Naive thymus-derived CD4-positive, alpha-beta T cell (primary cell): Measurements from ENCODE around the gene UBE2D4. TPM values are rescaled to one million over a fixed set of nuclear protein-coding genes. Genes with fewer than 3 reads are reported as not detected.

Experiments used
- ATAC-seq: fragments of 150-1000 bp; cut with Tn5 transposase; 2 replicates; pipeline ENCODE4 v1.10.0; 2021; ENCODE audit warnings: mild to moderate bottlenecking, moderate library complexity
- CTCF ChIA-PET: fragments of 350-600 bp; sonication (Branson Sonifier 250); formaldehyde crosslinking; loops from one replicate; lab custom pipeline; 2021; ENCODE audit warnings: antibody characterized with exemption; lab: Charles Lee
- POLR2A ChIA-PET: fragments of 350-600 bp; sonication (Branson Sonifier 250); formaldehyde crosslinking; loops from one replicate; lab custom pipeline; 2021; ENCODE audit warnings: antibody characterized with exemption, inconsistent platforms; lab: Charles Lee
- DNase-seq, 9 donors: peaks; one replicate each; pipeline versions ENCODE4 v3.0.0 to v3.0.0-alpha.2; 2020 to 2022; ENCODE audit warnings: mixed read lengths in 1 of 9
- H3K27ac ChIP-seq: one replicate; pipeline ENCODE4 v1.7.0; 2013; ENCODE audit warnings: mild to moderate bottlenecking, low read depth, low read length, moderate library complexity
- H3K27me3 ChIP-seq, 2 donors: one replicate each; pipeline ENCODE4 v1.7.0; 2013; ENCODE audit warnings: low read length in 2 of 2, mild to moderate bottlenecking in 2 of 2, moderate library complexity in 2 of 2; ENCODE audit not compliant: control insufficient read depth in 2 of 2, insufficient read depth in 2 of 2
- H3K36me3 ChIP-seq, 3 experiments: 1 replicate in 2 of 3; 2 replicates in 1 of 3; pipeline ENCODE4 v1.7.0; 2013; ENCODE audit warnings: low read length in 3 of 3, mild to moderate bottlenecking in 3 of 3, moderate library complexity in 1 of 3; ENCODE audit not compliant: insufficient read depth in 3 of 3, control insufficient read depth in 2 of 3
- H3K4me1 ChIP-seq, 2 donors: one replicate each; pipeline ENCODE4 v1.7.0; 2013; ENCODE audit warnings: low read length in 2 of 2, mild to moderate bottlenecking in 2 of 2, moderate library complexity in 1 of 2; ENCODE audit not compliant: control insufficient read depth in 2 of 2, insufficient read depth in 2 of 2
- H3K4me3 ChIP-seq: 2 replicates; pipeline ENCODE4 v1.7.0; 2013; ENCODE audit warnings: mild to moderate bottlenecking, low read length
- H3K9me3 ChIP-seq, 3 experiments: 1 replicate in 2 of 3; 2 replicates in 1 of 3; pipeline ENCODE4 v1.7.0; 2013; ENCODE audit warnings: low read length in 3 of 3; ENCODE audit not compliant: control insufficient read depth in 2 of 3
- H3K27ac Mint-ChIP-seq, 9 donors: one replicate each; pipeline ENCODE4 v1.8.0; 2020 to 2022; ENCODE audit warnings: mixed read lengths in 9 of 9, mild to moderate bottlenecking in 8 of 9, moderate library complexity in 5 of 9, inconsistent platforms in 2 of 9
- H3K27me3 Mint-ChIP-seq, 5 donors: one replicate each; pipeline ENCODE4 v1.8.0; 2021 to 2022; ENCODE audit warnings: mixed read lengths in 5 of 5, mild to moderate bottlenecking in 1 of 5
- H3K36me3 Mint-ChIP-seq, 5 donors: one replicate each; pipeline ENCODE4 v1.8.0; 2020 to 2022; ENCODE audit warnings: mixed read lengths in 5 of 5, mild to moderate bottlenecking in 3 of 5, inconsistent platforms in 1 of 5
- H3K4me1 Mint-ChIP-seq, 7 donors: one replicate each; pipeline ENCODE4 v1.8.0; 2020 to 2022; ENCODE audit warnings: mixed read lengths in 7 of 7, mild to moderate bottlenecking in 3 of 7, inconsistent platforms in 1 of 7
- H3K4me3 Mint-ChIP-seq, 10 donors: one replicate each; pipeline ENCODE4 v1.8.0; 2020 to 2022; ENCODE audit warnings: mild to moderate bottlenecking in 10 of 10, mixed read lengths in 10 of 10, moderate library complexity in 6 of 10, inconsistent platforms in 2 of 10
- H3K9me3 Mint-ChIP-seq, 11 donors: one replicate each; pipeline ENCODE4 v1.8.0; 2020 to 2022; ENCODE audit warnings: mixed read lengths in 11 of 11, mild to moderate bottlenecking in 4 of 11, inconsistent platforms in 1 of 11, moderate library complexity in 1 of 11
- intact Hi-C, 2 donors: fragments of 100-400 bp; cut with micrococcal nuclease; formaldehyde crosslinking; loops; one replicate each; pipeline ENCODE4 v1.15.1; 2023
- polyA plus RNA-seq, 2 donors: library from polyadenylated mRNA; unstranded; fragments of 300-500 nt; fragmentation: Illumina TruSeq; gene quantifications; one replicate each; pipeline ENCODE4 v1.2.3, GENCODE V29; 2021
- total RNA-seq, 6 experiments: library from RNA in 5 of 6; stranded (reverse) in 5 of 6; gene quantifications; 1 replicate in 5 of 6; 2 replicates in 1 of 6; pipeline ENCODE4 v1.2.3 and lab custom pipeline; 2021 to 2026

Gene UBE2D4
- total and polyA plus RNA-seq, 7 experiments from 2014 or later, result 6.3 to 15.9 (median 10.5) TPM

DNA sequence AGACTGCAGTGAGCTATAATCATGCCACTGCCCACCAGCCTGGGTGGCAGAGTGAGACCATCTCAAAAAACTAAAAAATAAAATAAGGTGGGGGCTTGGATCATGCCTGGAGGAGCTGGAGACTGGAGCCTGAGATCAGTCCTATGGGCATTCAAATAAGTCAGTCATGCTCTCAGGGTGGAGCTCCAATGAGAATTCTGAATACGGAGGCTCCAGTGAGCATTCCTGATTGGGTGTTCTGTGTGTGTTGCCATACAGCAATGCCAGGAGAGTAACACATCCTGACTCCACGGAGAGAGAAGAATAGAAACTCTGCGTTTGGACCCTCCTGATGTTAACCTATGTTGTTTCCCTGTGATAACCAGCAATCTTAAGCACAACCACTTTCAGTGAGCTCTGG is 16.0 kb downstream of the UBE2D4 start:
- peaks cover 0 to 19% (median 0%) of the 10 kb centered on the region in 3 experiments for H3K36me3 ChIP-seq
- H3K9me3 ChIP-seq, result no peaks in the 10 kb centered on the region
- POLR2A ChIA-PET, result interaction anchor here (1.2 kb wide), 1 partner anchor 15 kb away, joined by 4 read pairs; the partner anchor contains the start of gene UBE2D4
- H3K4me3 ChIP-seq, result no peak overlapping the region
- Mint-ChIP-seq H3K27me3 (no peaks in the 10 kb centered on the region), H3K4me1 (peaks cover 0 to 6% (median 0%) of the 10 kb centered on the region in 7 donors), H3K36me3 (peaks cover 0 to 28% (median 4%) of the 10 kb centered on the region in 5 donors), H3K27ac (peak overlapping the region in 1 of 9 donors; percentile 17), H3K4me3 (no peak overlapping the region), H3K9me3 (no peaks in the 10 kb centered on the region)
- no peak overlapping the region for H3K27ac ChIP-seq
- no peak for DNase-seq
- H3K27me3 ChIP-seq, result no peaks in the 10 kb centered on the region
- intact Hi-C loops, result no loop called here
- no peaks in the 10 kb centered on the region for H3K4me1 ChIP-seq
- no peak for ATAC-seq
- CTCF ChIA-PET, result no interaction called here

DNA sequence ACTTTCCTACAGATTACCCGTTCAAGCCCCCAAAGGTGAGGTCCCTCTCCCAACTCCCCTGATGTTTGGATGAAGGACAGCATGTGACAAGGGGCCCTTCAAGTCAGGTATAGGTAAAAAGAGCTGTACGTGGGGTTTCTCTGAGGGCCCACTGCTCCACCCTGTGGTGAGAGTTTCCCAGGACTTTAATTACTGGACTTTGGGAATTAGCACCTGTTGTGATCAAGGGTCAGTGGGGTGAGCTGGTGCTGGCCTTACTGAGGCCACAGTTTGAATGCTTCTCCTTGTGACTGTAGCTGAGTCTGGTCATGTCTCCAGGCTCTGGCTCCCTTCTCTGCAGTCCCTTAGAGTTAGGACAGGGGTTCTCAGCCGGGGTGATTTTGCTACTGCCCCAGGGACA is 16.8 kb downstream of the UBE2D4 start:
- peaks cover 0 to 6% (median 0%) of the 10 kb centered on the region in 7 donors for H3K4me1 Mint-ChIP-seq
- intact Hi-C loops, result no loop called here
- no peak for DNase-seq
- Histone ChIP-seq H3K9me3 (no peaks in the 10 kb centered on the region), H3K4me3 (no peak overlapping the region), H3K36me3 (peaks cover 0 to 19% (median 0%) of the 10 kb centered on the region in 3 experiments), H3K4me1 (no peaks in the 10 kb centered on the region), H3K27ac (no peak overlapping the region), H3K27me3 (no peaks in the 10 kb centered on the region)
- ChIA-PET POLR2A (interaction anchor here (1.2 kb wide), 1 partner anchor 16 kb away, joined by 4 read pairs; the partner anchor contains the start of gene UBE2D4), CTCF (no interaction called here)
- no peaks in the 10 kb centered on the region for H3K27me3 Mint-ChIP-seq
- H3K4me3 Mint-ChIP-seq, result no peak overlapping the region
- H3K36me3 Mint-ChIP-seq, result peaks cover 0 to 35% (median 11%) of the 10 kb centered on the region in 5 donors
- H3K9me3 Mint-ChIP-seq, result peaks cover 0 to 5% (median 0%) of the 10 kb centered on the region in 11 donors
- H3K27ac Mint-ChIP-seq, result peak overlapping the region in 2 of 9 donors; percentile 17 to 65
- no peak for ATAC-seq

DNA sequence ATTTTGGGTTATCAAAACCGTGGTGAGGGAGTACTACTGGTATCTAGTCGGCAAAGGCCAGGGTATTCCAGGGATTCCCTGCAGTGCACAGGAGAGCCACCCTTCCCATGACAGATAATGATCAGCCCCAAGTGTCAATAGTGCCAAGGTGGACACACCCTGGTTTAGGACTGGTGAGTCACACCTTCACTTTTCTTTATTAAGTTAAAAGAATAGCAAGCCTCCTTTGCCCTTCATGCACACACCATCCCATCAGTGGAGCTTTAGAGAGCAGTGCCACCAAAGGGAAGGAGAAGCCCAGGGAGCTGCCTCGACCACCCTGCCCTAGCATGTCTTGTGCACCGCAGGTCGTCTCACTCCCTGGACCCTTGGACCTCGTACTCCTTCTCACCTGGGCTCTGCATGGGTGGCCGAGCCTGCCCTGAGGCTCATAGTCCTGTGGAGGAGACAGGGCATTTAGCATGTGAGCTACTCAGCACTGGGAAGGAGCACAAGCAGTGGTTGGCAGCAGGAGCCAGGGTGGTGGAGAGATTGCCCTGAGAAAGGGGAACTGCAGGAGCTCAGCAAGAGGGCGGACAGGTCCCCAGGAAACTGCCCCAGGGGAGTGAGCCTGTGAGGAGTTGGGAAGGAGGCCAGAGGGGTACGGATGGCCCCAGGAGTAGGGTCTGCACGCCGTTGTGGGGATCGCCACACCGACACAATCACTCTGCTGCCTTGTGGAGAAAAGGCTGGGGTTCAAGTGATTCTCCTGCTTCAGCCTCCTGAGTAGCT is 17.4 kb downstream of the UBE2D4 start:
- Histone ChIP-seq H3K9me3 (no peaks in the 10 kb centered on the region), H3K4me3 (no peak overlapping the region), H3K27me3 (no peaks in the 10 kb centered on the region), H3K4me1 (no peaks in the 10 kb centered on the region), H3K27ac (no peak overlapping the region), H3K36me3 (peaks cover 0 to 25% (median 0%) of the 10 kb centered on the region in 3 experiments)
- no peak overlapping the region for H3K27ac Mint-ChIP-seq
- peaks cover 0 to 6% (median 0%) of the 10 kb centered on the region in 7 donors for H3K4me1 Mint-ChIP-seq
- ChIA-PET CTCF (interaction anchor here (0.6 kb wide), 1 partner anchor 59 kb away, joined by 4 read pairs; no protein-coding TSS in a partner anchor), POLR2A (interaction anchor here (1.2 kb wide), 1 partner anchor 17 kb away, joined by 4 read pairs; the partner anchor contains the start of gene UBE2D4)
- DNase-seq (no peak), ATAC-seq (no peak)
- intact Hi-C loops, result no loop called here
- peaks cover 0 to 5% (median 0%) of the 10 kb centered on the region in 11 donors for H3K9me3 Mint-ChIP-seq
- H3K27me3 Mint-ChIP-seq, result no peaks in the 10 kb centered on the region
- H3K36me3 Mint-ChIP-seq, result peaks cover 0 to 38% (median 14%) of the 10 kb centered on the region in 5 donors
- no peak overlapping the region for H3K4me3 Mint-ChIP-seq

DNA sequence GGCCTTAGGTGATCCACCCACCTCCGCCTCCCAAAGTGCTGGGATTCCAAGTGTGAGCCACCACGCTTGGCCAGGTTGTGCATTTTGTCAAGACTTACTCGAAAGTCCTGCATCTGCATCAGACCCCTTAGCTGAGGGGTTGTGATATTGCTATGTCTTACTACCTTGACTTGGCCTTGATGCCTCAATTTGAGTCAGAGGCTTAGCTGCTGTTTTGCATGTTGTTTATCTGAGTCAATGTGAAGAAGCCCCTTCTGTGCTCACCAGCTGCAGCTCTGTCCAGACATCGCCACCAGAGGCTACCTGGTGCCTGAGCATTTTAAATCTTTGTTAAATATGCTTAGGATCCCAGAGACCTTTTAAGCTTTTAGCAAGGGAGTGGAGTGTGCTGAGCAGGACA is 18.1 kb downstream of the UBE2D4 start:
- Histone ChIP-seq H3K4me1 (no peaks in the 10 kb centered on the region), H3K36me3 (peaks cover 0 to 28% (median 4%) of the 10 kb centered on the region in 3 experiments), H3K9me3 (no peaks in the 10 kb centered on the region), H3K27ac (no peak overlapping the region), H3K27me3 (no peaks in the 10 kb centered on the region), H3K4me3 (no peak overlapping the region)
- CTCF ChIA-PET, result interaction anchor here (0.6 to 1.0 kb wide), 2 partner anchors 58 to 102 kb away, joined by 4 read pairs; no protein-coding TSS in a partner anchor
- Mint-ChIP-seq H3K9me3 (peaks cover 0 to 5% (median 0%) of the 10 kb centered on the region in 11 donors), H3K36me3 (peaks cover 0 to 38% (median 18%) of the 10 kb centered on the region in 5 donors), H3K27ac (peak overlapping the region in 1 of 9 donors; percentile 39), H3K4me3 (no peak overlapping the region), H3K27me3 (no peaks in the 10 kb centered on the region), H3K4me1 (peaks cover 0 to 6% (median 0%) of the 10 kb centered on the region in 7 donors)
- intact Hi-C loops, result no loop called here
- ATAC-seq, result no peak
- POLR2A ChIA-PET, result no interaction called here
- DNase-seq, result no peak

DNA sequence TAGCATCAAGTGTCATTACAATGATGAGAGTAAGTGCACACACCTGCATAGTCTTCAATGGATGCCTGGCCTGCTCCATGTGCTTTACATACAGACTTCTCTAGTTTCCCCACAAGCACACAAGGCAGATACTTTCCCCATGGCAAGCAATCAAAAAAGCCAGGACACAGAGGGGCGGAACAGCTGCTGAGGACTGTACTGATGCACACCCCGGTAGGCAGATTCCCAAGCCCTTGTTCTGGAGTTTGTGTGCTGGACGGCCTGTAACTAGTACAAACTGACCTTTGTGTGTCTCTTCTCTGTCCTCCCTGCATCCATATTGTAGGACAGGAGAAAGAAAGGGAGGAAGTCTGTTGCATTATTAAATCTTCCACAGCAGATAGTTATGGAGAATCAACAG is 25.8 kb downstream of the UBE2D4 start:
- H3K36me3 ChIP-seq, result peaks cover 0 to 47% (median 5%) of the 10 kb centered on the region in 3 experiments
- Mint-ChIP-seq H3K9me3 (peaks cover 0 to 5% (median 0%) of the 10 kb centered on the region in 11 donors), H3K27me3 (no peaks in the 10 kb centered on the region), H3K4me3 (no peak overlapping the region), H3K4me1 (peaks cover 9 to 20% (median 11%) of the 10 kb centered on the region in 7 donors), H3K36me3 (peaks cover 10 to 42% (median 16%) of the 10 kb centered on the region in 5 donors), H3K27ac (peak overlapping the region in 1 of 9 donors; percentile 15)
- ATAC-seq (no peak), DNase-seq (no peak)
- CTCF ChIA-PET, result no interaction called here
- H3K27ac ChIP-seq, result no peak overlapping the region
- H3K27me3 ChIP-seq, result no peaks in the 10 kb centered on the region
- no peaks in the 10 kb centered on the region for H3K9me3 ChIP-seq
- H3K4me1 ChIP-seq, result peaks cover 0 to 12% of the 10 kb centered on the region in 2 donors
- H3K4me3 ChIP-seq, result no peak overlapping the region
- POLR2A ChIA-PET, result no interaction called here
- intact Hi-C loops, result no loop called here

DNA sequence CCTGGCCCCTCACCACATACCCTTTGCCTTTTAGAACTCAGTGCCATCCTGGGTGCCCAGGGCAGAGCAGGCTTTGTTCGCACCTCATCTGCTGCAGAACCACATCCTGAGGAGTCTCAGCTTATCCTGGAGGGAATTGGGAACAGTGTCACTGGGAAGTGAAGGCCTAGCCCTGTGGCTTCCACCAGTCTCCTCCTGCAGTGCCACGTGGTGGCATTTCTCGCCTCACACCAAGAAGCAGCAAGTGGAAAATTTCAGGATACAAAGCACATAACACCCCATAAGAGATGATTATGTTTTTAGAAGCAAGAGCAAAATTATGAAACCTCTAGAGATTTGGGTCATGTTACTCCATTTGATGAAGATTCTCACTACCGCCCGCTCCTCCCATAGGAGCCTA is 26.8 kb downstream of the UBE2D4 start:
- Histone ChIP-seq H3K36me3 (peaks cover 0 to 46% (median 5%) of the 10 kb centered on the region in 3 experiments), H3K4me3 (no peak overlapping the region), H3K27ac (no peak overlapping the region), H3K4me1 (peaks cover 0 to 12% of the 10 kb centered on the region in 2 donors), H3K27me3 (no peaks in the 10 kb centered on the region), H3K9me3 (no peaks in the 10 kb centered on the region)
- Mint-ChIP-seq H3K9me3 (no peaks in the 10 kb centered on the region), H3K4me3 (no peak overlapping the region), H3K27ac (peak overlapping the region in 1 of 9 donors; percentile 90), H3K36me3 (peaks cover 10 to 36% (median 13%) of the 10 kb centered on the region in 5 donors), H3K4me1 (peaks cover 9 to 20% (median 11%) of the 10 kb centered on the region in 7 donors), H3K27me3 (no peaks in the 10 kb centered on the region)
- DNase-seq (no peak), ATAC-seq (no peak)
- intact Hi-C loops, result no loop called here
- CTCF ChIA-PET, result no interaction called here
- POLR2A ChIA-PET, result no interaction called here
